ENCODE measurements around the gene IKZF2.

Gene IKZF2

GRCh38 chr2:213156717-213157116, 5.3 kb upstream of the IKZF2 start:
- DNase-seq (ENCODE audit: insufficient read length, low spot score): no peak
- no peak for FAIRE-seq

DNA sequence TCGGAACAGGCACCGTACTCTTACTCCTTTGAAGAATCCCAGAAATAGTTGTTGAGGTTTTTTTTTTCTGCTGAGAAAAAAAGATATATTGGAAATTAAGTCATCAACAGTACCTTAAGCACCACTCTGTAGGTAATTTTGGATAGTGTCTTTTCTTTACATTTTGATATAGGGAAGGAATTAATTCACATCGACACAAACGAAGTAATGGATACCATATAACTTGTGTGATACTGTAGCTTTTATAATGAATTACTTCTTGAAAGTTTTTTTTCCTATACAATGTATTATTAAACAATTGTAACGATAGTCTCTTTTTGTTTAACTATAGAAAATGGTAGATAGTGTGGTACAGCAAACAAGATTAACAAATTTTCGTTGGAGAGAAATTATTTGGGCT, 1.5 kb upstream of the IKZF2 start:
- FAIRE-seq: no peak
- DNase-seq (ENCODE audit: insufficient read length, low spot score): no peak

- FAIRE-seq (peak; percentile 93), DNase-seq (ENCODE audit: insufficient read length, low spot score) (peak; percentile 5)
Observed at GRCh38 chr2:213152065-213152794, 818 bp upstream of the IKZF2 start.

- DNase-seq (ENCODE audit: insufficient read length, low spot score) (peak; percentile 4), FAIRE-seq (no peak)
Observed at GRCh38 chr2:213150315-213151097, 906 bp downstream of the IKZF2 start.

GRCh38 chr2:213149949-213150314, 1.5 kb downstream of the IKZF2 start:
- DNase-seq (ENCODE audit: insufficient read length, low spot score): no peak
- FAIRE-seq: no peak

DNA sequence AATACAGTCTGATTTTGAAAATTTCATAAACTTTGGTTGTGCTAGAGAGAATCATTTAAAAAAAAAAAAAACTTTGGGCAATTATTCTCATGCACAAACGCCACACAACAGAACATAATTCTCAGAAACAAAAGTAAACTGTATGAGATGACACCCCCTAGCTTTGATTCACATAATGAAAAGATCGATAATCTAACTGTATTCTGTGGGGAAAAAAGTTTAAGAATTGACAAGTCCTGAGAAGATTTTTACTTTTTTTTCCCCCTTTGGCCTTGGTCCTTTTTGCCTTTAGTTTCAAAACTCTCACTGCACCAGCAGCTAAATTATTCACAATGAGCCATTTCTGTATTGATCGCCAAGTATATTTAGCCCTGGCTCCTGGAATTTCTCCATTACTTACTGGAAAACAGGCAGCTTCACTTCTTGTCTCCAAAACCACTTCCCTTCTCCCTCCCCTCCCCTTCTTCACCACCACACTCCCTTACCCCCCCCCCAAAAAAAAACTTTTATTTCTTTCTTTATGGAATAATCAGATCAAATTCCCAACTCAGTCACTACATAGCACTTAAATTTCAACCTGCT, 2.0 kb downstream of the IKZF2 start:
- DNase-seq (ENCODE audit: insufficient read length, low spot score) (no peak), FAIRE-seq (no peak)

- DNase-seq (ENCODE audit: insufficient read length, low spot score) (no peak), FAIRE-seq (peak; percentile 96)
Observed at GRCh38 chr2:213148572-213149261, 2.7 kb downstream of the IKZF2 start.

DNA sequence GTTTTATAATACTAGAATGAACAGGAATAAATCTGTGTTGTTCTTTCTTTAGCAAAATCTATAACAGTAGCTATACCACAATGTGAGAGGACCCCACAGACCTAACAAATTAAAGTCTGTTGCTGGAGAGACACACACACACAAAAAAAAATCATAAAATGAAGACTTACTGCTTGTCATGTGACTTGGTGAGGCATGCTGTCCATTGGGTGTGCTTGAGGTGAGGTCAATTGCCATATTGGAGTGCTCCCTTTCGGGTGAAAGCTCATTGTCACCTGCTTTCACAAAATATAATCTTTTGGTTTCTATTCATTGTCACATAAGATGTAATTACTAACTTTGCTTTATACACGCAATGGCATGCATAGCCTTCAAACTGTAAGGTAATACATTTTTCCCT, 3.9 kb downstream of the IKZF2 start:
- FAIRE-seq (peak; percentile 95), DNase-seq (ENCODE audit: insufficient read length, low spot score) (no peak)

DNA sequence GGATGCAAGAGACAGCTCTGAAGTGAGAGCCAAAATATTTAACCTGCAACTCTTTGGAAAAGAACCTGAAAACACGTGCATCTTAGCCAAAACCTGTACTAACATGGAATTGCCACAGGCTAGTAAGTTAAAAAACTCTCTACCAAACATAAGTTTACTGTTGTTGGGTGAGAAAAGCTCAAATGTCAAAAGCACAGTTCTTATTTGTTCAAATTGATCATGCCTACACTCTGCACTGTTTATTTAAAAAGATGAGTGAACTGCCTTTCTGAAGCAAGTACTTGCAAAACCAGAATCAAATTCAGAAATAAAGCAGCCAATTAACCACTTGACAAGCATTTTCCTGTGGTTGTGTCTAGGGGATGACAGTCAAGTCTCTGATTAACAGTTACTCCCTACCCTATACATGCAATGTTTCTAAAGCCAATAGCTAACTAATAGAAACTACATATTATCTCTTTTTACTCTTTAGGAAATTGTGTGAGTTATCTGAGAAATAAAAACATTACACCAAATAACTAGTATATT, 5.6 kb downstream of the IKZF2 start:
- DNase-seq (ENCODE audit: insufficient read length, low spot score) (no peak), FAIRE-seq (peak; percentile 84)

GRCh38 chr2:213137064-213137463, 14.3 kb downstream of the IKZF2 start:
- DNase-seq (ENCODE audit: insufficient read length, low spot score): no peak

DNA sequence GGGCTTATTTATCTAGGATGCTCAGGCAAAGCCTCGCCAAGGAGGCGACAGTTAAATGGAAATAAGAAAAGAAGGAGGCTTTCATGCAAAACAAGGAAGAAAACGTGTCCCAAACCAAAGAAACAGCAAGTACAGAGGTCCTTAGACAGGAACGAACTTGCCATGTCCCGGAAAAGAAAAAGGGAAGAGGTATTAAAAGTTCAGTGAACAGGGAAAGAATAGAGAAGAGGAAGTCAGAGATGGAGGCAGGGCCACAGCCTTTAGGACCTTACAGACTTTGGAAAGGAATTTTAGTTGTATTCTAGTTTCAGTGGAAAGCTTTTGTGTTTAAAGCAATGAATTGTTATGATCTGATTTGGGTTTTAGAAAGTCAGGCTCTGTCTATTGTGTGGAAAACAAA, 22.1 kb downstream of the IKZF2 start:
- DNase-seq (ENCODE audit: insufficient read length, low spot score) (no peak), FAIRE-seq (no peak)

More at GRCh38 chr2:213137064-213137463, 14.3 kb downstream of the IKZF2 start:
- no peak for FAIRE-seq

- DNase-seq (ENCODE audit: insufficient read length, low spot score): no peak
- peak; percentile 37 for FAIRE-seq
Observed at GRCh38 chr2:213125646-213126347, 25.6 kb downstream of the IKZF2 start.

GRCh38 chr2:213122725-213123124, 28.7 kb downstream of the IKZF2 start:
- DNase-seq (ENCODE audit: insufficient read length, low spot score): no peak
- peak; percentile 47 for FAIRE-seq

- no peak for DNase-seq (ENCODE audit: insufficient read length, low spot score)
- FAIRE-seq: no peak
Observed at GRCh38 chr2:213121690-213122089, 29.7 kb downstream of the IKZF2 start.

DNA sequence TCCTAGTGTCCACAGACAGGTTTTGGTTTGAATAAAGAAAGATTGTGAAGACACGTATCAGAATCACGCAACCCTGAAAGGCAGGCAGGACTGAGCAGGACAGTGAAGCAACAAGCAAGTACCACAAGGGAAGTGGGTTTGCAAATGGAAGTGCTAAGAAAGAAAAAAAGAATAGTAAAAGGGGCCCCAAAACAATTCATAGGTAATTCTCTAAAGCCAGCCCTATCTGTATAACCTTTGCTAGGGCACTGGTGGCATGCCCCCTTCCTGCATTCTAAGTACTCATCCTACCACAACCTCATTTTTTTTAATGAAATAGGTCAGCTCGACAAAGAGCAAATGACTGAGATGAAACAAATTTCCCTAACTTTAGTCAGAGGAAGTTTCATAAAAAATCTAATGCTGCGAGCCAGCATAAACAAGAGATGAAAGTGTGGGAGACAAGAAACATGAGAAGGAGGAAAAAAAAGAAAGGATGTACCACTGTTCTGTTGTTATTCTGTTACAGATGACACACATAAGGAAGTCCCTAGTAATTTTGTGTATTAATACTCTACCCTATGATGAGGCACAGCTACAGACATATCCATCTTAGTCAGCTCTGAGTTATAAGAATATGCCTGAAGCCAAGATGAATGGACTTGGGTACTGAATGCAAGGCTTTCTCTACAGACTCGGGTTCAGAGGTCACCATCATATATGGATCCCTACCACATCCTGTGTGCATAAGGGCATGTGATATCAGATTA, 32.2 kb downstream of the IKZF2 start:
- DNase-seq (ENCODE audit: insufficient read length, low spot score): peak; percentile 4
- FAIRE-seq: peak; percentile 93

GRCh38 chr2:213108308-213108707, 43.1 kb downstream of the IKZF2 start:
- DNase-seq (ENCODE audit: insufficient read length, low spot score): no peak
- FAIRE-seq: peak; percentile 8

DNA sequence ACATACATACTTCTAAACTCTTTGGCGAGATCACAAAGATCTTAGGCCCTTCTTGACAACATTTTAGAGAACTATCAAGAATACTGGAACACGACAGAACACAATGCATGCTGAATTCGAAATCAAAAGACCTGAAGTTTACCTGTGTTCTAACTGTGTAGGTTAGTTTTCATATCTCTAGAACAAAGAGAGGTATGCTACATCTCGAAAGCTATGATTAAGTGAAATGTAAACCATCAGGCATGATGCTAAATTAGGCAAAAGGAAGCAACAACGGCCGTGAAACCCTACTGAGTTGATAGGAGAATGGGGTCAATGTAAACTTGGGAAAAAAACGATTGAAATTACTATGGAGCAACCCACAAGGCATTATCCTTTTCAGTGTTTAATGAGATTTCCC, 43.7 kb downstream of the IKZF2 start:
- no peak for FAIRE-seq
- DNase-seq (ENCODE audit: insufficient read length, low spot score): no peak

DNA sequence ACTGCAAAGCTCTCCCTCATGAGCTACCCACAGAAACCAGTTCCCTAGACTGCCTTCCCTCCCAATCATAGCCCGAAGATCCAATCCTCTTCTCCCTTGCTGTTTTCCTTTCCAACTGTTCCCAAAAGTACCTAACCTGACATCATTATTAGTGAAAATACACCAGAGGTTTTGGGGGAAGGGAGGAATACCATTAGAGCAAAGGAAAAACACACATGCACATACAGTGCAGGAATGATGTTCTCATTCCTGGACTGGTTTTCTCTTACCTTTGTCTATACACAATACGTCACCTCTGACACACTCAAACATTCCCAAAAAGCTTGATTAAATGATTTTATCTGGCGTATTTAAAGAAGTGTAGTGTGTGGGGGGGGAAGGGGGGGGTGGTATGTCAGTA, 46.2 kb downstream of the IKZF2 start:
- no peak for DNase-seq (ENCODE audit: insufficient read length, low spot score)
- FAIRE-seq: no peak

DNA sequence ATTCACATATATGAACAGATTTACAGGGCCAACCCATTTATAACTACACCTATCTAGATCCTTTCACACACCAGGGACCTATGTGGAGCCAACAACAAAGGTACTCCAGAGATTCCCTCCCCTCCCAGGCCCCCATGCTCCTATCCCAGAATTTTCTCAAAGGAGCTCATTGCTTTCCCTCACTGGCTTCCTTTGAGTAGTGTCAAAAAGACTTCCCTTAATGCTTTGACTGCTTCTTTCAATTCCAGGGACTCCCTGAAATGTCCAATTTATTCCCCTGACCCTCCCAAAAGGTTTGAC, 46.6 kb downstream of the IKZF2 start:
- DNase-seq (ENCODE audit: insufficient read length, low spot score) (no peak), FAIRE-seq (no peak)
